IPS-15b (cell line): ENCODE measurements around the gene DDRGK1.
A peak's percentile ranks its signal among the peaks of the same experiment; 100 is the strongest.

Experiments
- H3K27me3 ChIP-seq: one replicate; pipeline ENCODE4 v1.6.1; 2013; ENCODE audit warnings: low read length; ENCODE audit not compliant: control insufficient read depth, insufficient read depth
- H3K36me3 ChIP-seq: one replicate; pipeline ENCODE4 v1.6.1; 2013; ENCODE audit warnings: low read length; ENCODE audit not compliant: control insufficient read depth, insufficient read depth
- H3K4me1 ChIP-seq: one replicate; pipeline ENCODE4 v1.6.1; 2013; ENCODE audit warnings: mild to moderate bottlenecking, low read length; ENCODE audit not compliant: control insufficient read depth, insufficient read depth
- H3K4me3 ChIP-seq: one replicate; pipeline ENCODE4 v1.5.1; 2013; ENCODE audit warnings: low read depth, low read length
- H3K9ac ChIP-seq: one replicate; pipeline ENCODE4 v1.6.1; 2013; ENCODE audit warnings: low read depth, mild to moderate bottlenecking, low read length
- H3K9me3 ChIP-seq: one replicate; pipeline ENCODE4 v1.6.1; 2013; ENCODE audit warnings: mild to moderate bottlenecking, low read length; ENCODE audit not compliant: control insufficient read depth, insufficient read depth

DDRGK1 gene

DNA sequence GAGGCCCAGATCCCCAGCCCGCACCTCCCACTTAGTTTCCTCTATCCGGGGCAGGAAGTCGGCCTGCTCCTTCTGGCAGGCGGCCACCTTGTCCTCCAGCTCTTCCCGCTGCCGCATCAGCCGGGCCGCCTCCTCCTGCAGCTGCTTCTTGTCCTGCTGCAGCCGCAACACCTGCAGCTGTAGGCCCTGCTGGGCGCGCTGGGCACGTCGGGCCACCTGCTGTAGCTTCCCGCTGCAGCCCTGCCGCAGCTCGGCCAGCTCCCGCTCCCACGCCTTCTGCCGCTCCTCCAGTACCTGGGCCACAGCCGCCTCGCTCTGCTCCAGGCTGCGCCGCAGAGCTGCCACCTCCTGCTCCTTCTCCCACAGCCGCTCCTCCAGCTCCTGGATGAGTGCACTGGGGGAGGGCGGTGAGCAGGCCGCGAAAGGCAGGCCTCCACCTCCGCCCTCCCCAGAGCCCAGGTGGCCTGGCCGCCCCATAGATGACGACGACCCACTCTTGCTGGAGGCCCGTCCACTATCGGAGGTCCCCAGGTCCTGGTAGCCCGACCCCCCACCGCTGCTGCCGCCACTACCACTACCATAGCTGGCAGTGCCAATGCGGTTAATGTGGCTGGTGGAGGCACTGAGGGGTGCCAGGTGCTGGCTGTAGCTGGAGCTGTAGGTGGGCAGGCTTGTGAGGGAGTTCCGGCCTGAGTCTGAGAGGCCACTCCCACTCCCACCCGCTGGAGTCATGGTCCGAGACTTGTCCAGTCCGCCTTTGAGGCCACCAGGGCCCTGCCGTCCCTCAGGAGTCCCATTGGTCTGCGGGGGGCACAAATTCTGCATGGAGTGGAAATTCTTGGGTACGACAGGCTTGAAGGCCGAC is 38.8 kb downstream of the DDRGK1 start:
- Histone ChIP-seq H3K4me1 (peaks cover 16% of the 10 kb centered on the region), H3K36me3 (peaks cover 3% of the 10 kb centered on the region), H3K27me3 (peaks cover 9% of the 10 kb centered on the region), H3K9me3 (no peaks in the 10 kb centered on the region), H3K4me3 (no peak overlapping the region), H3K9ac (no peak overlapping the region)

DNA sequence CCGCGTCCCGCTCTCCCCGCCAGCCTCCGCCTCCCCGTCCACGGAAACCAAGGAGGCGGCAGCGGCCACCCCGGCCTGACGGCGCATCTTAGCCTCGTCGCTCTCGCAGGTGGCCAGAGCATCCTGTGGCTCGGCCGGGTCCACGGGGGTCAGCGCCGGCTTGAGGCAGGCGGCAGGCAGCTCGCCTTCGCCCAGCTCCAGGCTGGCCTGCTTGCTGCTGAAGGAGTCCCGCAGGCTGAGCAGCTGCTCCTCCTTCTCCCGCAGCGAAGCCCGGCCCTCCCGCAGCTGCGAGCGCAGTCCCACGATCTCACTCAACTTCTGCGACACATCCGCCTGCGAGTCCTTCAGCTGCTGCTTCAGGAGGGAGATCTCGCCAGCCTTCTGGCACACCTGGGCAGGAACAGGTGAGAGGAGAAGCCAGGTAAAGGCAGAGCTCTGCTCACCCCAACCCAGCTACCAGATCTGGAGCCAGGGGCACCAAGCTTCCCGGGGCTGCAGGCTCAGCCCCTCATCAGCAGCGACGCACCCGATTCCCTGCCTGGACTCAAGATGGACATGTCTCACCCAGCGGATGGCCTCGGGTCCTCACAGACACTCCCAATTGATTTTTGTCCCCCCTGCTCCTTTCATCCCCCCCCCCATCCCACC is 39.6 kb downstream of the DDRGK1 start:
- H3K36me3 ChIP-seq: peaks cover 3% of the 10 kb centered on the region
- peaks cover 9% of the 10 kb centered on the region for H3K27me3 ChIP-seq
- no peaks in the 10 kb centered on the region for H3K9me3 ChIP-seq
- peaks cover 16% of the 10 kb centered on the region for H3K4me1 ChIP-seq
- no peak overlapping the region for H3K4me3 ChIP-seq
- H3K9ac ChIP-seq: no peak overlapping the region

DNA sequence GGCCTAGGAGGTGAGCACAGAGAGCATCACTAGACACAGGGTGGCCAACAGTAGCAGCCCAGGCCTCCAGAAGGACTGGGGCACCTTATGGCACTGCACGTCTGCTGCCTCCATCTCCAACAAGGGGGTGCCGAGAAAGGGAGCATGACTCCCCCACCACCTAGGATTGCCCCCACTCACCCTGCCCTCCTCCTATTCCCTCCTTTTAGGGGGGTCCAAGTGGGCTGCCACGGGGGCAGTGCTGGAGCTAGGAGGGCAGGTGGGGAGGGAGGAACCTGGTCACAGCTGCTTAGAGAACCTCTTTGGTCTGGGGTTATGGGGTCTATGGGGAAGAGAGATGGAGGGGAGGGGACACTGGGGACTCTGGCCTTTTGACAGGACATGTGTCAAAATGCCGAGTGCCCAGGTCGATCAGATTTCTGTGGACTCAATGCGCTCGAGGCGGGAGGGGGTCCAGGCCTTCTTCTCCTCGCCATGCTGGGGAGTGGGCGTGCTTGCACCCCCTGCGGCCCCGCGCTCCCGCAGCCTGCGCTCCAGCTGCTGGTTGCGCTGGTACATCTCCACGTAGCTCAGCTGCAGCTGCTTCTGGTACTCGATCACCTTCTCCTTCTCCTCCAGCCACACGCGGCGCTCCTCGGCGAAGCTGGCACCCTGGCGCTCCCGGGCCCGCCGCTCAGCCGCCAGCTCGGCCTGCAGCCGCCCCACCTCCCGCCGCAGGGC is 40.3 kb downstream of the DDRGK1 start:
- H3K4me1 ChIP-seq: peaks cover 15% of the 10 kb centered on the region
- H3K9ac ChIP-seq: no peak overlapping the region
- peaks cover 3% of the 10 kb centered on the region for H3K36me3 ChIP-seq
- no peak overlapping the region for H3K4me3 ChIP-seq
- peaks cover 8% of the 10 kb centered on the region for H3K27me3 ChIP-seq
- H3K9me3 ChIP-seq: no peaks in the 10 kb centered on the region

DNA sequence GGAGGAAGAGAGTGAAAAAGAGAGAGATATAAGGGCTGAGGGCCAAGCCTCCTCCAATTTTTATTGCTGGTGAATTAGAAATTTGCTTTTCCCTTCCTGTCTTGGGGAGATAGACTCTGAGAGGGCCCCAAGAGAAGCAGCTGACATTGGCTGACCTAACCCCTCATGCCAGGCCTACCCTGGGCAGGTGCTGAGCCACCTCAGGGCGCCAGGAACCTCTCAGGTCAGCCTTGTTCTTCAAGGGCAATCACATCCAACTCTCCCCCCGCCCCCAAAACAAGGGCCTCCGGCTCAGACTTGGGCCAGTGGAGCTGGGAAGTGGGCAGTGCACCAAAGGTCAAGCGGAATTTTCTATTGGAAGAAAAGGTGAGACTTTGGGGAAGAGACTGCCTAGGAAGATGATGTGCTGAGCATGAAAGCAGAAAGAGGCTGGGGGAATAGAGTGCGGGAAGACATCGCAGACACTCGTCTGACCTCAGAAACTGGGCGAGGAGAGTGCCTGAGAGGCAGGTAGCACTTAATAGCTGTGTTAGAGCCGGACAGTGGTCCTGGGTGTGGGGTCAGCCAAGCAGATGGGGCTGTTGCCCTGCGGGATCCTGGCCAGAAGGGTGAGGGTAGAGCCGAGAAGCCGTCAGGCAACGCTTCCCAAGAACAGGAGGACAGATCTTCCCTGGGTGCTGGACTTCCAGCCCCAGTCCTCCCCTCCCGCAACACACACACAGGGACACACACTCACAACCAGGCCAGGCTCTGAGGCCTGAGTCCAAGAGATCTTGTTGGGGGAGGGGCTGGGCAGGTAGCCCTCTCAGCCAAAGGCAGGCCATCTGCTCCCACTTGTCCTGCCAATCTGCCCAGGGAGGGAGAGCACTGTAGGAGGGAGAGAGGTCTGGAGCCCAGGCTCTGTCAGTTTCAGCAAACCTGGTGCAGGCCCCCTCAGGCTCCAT is 41.1 kb downstream of the DDRGK1 start:
- no peaks in the 10 kb centered on the region for H3K9me3 ChIP-seq
- no peak overlapping the region for H3K4me3 ChIP-seq
- no peak overlapping the region for H3K9ac ChIP-seq
- peaks cover 3% of the 10 kb centered on the region for H3K36me3 ChIP-seq
- peaks cover 9% of the 10 kb centered on the region for H3K4me1 ChIP-seq
- H3K27me3 ChIP-seq: peaks cover 4% of the 10 kb centered on the region

DNA sequence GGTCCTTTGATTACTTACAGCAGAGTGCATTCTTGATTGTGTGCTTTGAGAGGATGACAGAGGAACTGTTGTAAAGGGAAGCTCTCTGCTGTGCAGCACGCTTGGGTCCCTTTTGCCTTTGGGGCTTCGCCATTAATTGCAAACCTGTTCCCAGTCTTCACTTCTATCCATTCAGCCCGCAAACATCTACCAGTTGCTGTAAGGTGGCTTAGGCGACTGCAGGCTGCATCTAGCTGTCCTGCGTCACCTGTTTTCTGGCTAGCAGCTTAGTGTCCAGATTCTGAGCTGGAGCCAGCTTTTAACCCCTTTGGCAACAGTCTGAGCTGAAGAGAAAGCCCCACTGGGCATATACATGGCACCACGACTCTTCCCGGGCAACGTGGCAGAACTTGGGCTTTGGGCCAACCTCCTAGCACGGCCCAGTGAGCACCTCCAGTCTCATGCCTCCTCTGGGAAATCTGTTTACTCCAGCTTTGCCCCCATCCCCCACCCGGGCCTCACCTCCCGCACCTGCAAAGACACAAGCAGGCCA is 42.3 kb downstream of the DDRGK1 start:
- Histone ChIP-seq H3K9me3 (no peaks in the 10 kb centered on the region), H3K9ac (peak overlapping the region; percentile 3), H3K4me3 (no peak overlapping the region), H3K27me3 (no peaks in the 10 kb centered on the region), H3K36me3 (peaks cover 3% of the 10 kb centered on the region), H3K4me1 (peaks cover 5% of the 10 kb centered on the region)

DNA sequence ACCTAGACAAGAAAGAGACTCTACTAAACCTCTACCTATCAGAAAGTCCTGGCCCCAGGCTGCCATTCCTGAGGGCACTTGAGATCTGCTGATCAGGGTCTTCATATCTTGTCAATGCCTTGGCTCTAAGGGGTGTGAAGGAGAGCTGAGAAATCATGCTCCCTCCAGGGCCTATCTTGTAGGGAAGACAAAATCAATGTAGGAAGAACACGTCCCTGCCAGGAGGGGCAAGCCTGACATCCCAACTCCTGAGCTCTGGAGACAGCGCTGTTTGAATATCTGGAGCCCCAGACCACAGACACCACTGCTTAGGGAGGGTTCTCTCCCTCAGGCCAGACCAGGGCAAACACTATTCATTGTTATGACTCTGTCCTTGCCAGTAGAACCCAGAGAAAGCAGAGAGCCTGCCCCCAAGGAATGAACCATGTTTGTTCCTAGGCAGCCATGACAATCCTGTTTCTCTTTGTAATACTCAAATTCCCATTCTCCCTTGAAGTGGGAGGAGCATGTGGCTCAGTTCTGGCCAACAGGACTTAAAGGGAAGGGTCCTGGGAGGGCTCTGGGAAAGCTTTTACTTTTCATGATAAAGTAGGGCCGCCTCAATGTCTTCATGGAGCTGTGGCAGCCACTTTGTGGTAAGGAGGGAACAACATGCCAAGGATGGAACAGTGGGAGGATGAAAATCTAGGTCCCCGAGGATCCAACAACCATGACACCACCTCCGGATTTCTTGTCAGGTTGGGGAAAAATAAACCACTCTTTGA is 43.0 kb downstream of the DDRGK1 start:
- Histone ChIP-seq H3K9me3 (no peaks in the 10 kb centered on the region), H3K9ac (no peak overlapping the region), H3K4me1 (peaks cover 5% of the 10 kb centered on the region), H3K36me3 (peaks cover 3% of the 10 kb centered on the region), H3K27me3 (no peaks in the 10 kb centered on the region), H3K4me3 (no peak overlapping the region)

DNA sequence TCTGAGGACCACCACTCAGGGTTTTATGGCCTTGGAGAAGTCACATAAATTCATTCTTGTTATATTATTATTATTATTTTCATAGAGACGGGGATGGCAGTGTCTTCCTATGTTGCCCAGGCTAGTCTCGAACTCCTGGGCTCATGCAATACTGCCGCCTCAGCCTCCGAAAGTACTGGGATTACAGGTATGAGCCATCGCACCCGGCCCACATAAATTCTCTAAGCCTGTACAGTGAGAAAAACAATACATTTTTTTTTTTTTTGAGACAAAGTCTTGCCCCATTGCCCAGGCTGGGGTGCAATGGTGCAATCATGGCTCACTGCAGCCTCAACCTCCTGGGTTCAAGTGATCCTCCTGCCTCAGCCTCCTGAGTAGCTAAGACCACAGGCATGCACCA is 44.1 kb downstream of the DDRGK1 start:
- peaks cover under 1% of the 10 kb centered on the region for H3K36me3 ChIP-seq
- no peak overlapping the region for H3K4me3 ChIP-seq
- H3K9ac ChIP-seq: no peak overlapping the region
- H3K4me1 ChIP-seq: peaks cover 5% of the 10 kb centered on the region
- no peaks in the 10 kb centered on the region for H3K27me3 ChIP-seq
- H3K9me3 ChIP-seq: no peaks in the 10 kb centered on the region

DNA sequence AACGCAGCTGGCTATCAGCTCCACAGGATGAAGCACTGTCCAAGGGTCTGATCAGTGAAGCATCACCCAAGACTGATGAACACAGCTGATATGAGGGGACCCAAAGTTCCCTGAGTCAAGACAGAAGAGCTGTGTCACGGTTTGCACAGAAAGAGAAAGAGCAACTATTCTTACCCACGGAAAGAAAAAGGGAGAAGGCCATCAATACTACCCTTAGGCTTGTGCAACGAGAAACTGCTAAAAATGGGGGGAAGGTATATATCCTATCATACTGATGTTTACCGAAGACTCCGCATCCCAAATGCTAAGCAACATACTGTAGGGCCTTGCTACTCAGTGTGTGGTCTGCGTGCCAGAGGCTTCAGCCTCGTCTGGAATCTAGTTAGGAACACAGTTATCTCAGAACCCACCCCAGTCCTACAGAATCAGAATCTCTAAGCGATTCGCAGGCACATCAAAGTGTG is 45.5 kb downstream of the DDRGK1 start:
- H3K4me3 ChIP-seq: peak overlapping the region; percentile 89
- no peaks in the 10 kb centered on the region for H3K36me3 ChIP-seq
- H3K9me3 ChIP-seq: no peaks in the 10 kb centered on the region
- H3K27me3 ChIP-seq: no peaks in the 10 kb centered on the region
- peak overlapping the region; percentile 74 for H3K9ac ChIP-seq
- peaks cover 5% of the 10 kb centered on the region for H3K4me1 ChIP-seq

DNA sequence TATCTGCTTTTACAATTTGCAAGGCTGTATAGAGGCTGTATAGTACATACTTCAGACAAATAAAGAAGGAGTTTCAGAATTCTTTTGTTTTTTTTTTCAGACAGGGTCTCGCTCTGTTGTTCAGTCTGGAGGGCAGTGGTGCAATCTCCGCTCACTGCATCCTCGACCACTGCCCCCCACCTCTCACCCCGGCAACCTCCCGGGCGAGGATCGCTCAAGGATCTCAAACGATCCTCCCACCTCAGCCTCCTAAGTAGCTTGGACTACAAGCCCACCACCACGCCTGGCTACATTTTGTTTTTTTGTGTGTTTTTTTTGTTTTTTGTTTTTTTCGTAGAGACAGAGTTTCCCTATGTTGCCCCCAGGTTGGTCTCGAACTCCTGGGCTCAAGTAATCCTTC is 46.7 kb downstream of the DDRGK1 start:
- no peak overlapping the region for H3K4me3 ChIP-seq
- no peak overlapping the region for H3K9ac ChIP-seq
- no peaks in the 10 kb centered on the region for H3K9me3 ChIP-seq
- no peaks in the 10 kb centered on the region for H3K36me3 ChIP-seq
- H3K4me1 ChIP-seq: peaks cover 5% of the 10 kb centered on the region
- H3K27me3 ChIP-seq: no peaks in the 10 kb centered on the region

DNA sequence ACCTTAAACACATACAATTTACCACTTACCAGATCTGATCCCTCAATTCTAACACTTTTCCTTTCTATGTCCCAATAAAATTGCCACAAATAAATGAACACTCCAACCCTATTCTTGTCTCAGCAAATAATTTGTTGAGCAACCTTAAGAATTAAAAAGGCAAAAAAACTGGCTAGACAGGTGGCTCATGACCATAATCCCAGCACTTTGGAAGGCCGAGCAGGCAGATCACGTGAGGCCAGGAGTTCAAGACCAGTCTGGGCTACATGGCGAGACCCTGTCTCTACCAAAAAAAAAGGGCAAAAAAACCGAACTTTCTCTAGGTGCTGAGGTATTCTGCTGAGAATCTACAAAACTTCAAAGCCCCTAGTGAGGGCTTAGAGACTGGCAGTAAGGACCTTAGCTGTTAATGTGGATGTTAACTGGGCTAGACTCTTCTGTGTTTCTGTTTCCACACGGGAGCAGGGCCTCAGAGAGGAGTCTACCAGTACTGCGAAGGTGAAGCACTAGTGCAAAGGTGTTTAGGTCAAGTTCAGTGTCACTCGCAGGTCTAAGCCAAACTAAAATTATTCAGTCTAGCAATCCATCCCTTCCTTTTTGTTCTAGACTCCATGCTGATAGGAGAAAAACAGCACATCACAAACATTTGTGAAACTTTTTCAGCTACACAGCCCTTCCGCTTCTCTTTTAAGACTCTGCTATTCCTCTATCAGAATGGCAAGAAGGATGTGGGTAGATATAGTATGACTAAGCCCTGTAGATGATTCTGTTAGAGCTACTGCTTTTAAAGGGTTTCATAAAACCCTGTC is 47.5 kb downstream of the DDRGK1 start:
- Histone ChIP-seq H3K4me3 (no peak overlapping the region), H3K9me3 (no peaks in the 10 kb centered on the region), H3K36me3 (no peaks in the 10 kb centered on the region), H3K27me3 (no peaks in the 10 kb centered on the region), H3K4me1 (peaks cover 1% of the 10 kb centered on the region), H3K9ac (no peak overlapping the region)
